SU-DHL-6 (cell line): ENCODE measurements around the gene MYO10.

Source experiments
- H2AFZ ChIP-seq: fragments of 200-600 bp; sonication (generic); 2 replicates; pipeline ENCODE4 v1.6.1; 2014; ENCODE audit warnings: low read depth, mild to moderate bottlenecking, moderate library complexity, mixed read lengths, antibody characterized with exemption, low read length; ENCODE audit not compliant: severe bottlenecking
- H3F3A ChIP-seq: fragments of 200-600 bp; shearing (Covaris generic); 2 replicates; pipeline ENCODE4 v1.6.0; 2016; ENCODE audit warnings: antibody characterized with exemption, mild to moderate bottlenecking; ENCODE audit not compliant: insufficient read depth
- H3K27ac ChIP-seq: fragments of 200-600 bp; sonication (generic); 2 replicates; pipeline ENCODE4 v1.5.1; 2016; ENCODE audit warnings: low read depth, mild to moderate bottlenecking, low read length, moderate library complexity, mixed read lengths
- H3K27me3 ChIP-seq: fragments of 200-600 bp; sonication (generic), shearing (Covaris generic); 2 replicates; pipeline ENCODE4 v1.6.0; 2014; ENCODE audit warnings: mild to moderate bottlenecking, low read length
- H3K36me3 ChIP-seq: fragments of 200-600 bp; sonication (generic); 2 replicates; pipeline ENCODE4 v1.6.1; 2014; ENCODE audit warnings: mild to moderate bottlenecking, low read length, mixed read lengths
- H3K4me2 ChIP-seq: fragments of 300-600, 200-600 bp; shearing (Covaris generic), sonication (generic); 2 replicates; pipeline ENCODE4 v1.6.0; 2014; ENCODE audit warnings: low read length, low read depth, mild to moderate bottlenecking; ENCODE audit not compliant: poor library complexity, severe bottlenecking
- H3K4me3 ChIP-seq: fragments of 200-600 bp; sonication (generic); 2 replicates; pipeline ENCODE4 v1.5.1; 2014; ENCODE audit warnings: antibody characterized with exemption, low read length, mild to moderate bottlenecking, mixed read lengths; ENCODE audit not compliant: insufficient read depth, poor library complexity, severe bottlenecking
- H3K79me2 ChIP-seq: fragments of 200-600 bp; sonication (generic); 2 replicates; pipeline ENCODE4 v1.6.1; 2014; ENCODE audit warnings: mild to moderate bottlenecking, low read length, moderate library complexity; ENCODE audit not compliant: insufficient read depth
- H3K9ac ChIP-seq: fragments of 200-600 bp; sonication (generic); 2 replicates; pipeline ENCODE4 v1.7.0; 2014; ENCODE audit warnings: mild to moderate bottlenecking, low read length
- H3K9me2 ChIP-seq: fragments of 200-600 bp; sonication (generic); replicated peaks from 2 replicates; pipeline ENCODE4 v1.6.1; 2014; ENCODE audit warnings: low read length; ENCODE audit not compliant: insufficient read depth
- H3K9me3 ChIP-seq: fragments of 200-600 bp; sonication (generic); 2 replicates; pipeline ENCODE4 v1.6.1; 2014; ENCODE audit warnings: low read length, mixed read lengths; ENCODE audit not compliant: insufficient read depth
- H4K20me1 ChIP-seq: fragments of 200-600 bp; sonication (generic); 2 replicates; pipeline ENCODE4 v1.6.1; 2014; ENCODE audit warnings: low read depth, mild to moderate bottlenecking, antibody characterized with exemption, low read length, moderate library complexity, mixed read lengths
- EZH2phosphoT487 ChIP-seq: fragments of 200-600 bp; sonication (generic), shearing (Covaris generic); conservative IDR thresholded peaks from 2 replicates; pipeline ENCODE4 v1.6.1; 2018; ENCODE audit warnings: mild to moderate bottlenecking, antibody characterized with exemption, low read length, moderate library complexity, mixed read lengths
- TF ChIP-seq, protein P1 (sequence below): fragments of 200-600 bp; sonication (generic); IDR thresholded peaks from one replicate; pipeline ENCODE4 v1.5.1; 2017; ENCODE audit warnings: antibody characterized with exemption, mild to moderate bottlenecking, low read length, moderate library complexity; ENCODE audit not compliant: insufficient read depth, poor library complexity, severe bottlenecking

MYO10 gene

DNA sequence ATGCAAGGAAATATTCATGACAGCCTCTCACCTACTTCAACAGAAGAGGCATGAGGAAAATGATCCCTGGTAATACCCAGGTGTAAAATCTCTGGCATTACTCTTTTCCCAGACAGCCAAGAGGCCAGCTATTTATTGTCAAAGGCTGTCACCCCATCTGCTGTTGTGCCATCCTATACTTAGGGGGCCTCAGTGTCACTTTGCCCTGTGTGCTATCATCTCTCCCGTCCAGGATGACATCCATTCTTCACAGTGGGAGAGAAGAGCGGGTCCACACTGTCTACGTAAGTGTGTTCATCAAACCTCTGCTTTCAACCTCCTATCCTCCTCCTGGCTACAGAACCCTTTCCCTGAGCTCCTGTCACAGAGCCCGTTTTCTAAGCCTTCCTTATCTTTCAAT, 82.6 kb downstream of the MYO10 start:
- TF ChIP-seq, protein P1, sequence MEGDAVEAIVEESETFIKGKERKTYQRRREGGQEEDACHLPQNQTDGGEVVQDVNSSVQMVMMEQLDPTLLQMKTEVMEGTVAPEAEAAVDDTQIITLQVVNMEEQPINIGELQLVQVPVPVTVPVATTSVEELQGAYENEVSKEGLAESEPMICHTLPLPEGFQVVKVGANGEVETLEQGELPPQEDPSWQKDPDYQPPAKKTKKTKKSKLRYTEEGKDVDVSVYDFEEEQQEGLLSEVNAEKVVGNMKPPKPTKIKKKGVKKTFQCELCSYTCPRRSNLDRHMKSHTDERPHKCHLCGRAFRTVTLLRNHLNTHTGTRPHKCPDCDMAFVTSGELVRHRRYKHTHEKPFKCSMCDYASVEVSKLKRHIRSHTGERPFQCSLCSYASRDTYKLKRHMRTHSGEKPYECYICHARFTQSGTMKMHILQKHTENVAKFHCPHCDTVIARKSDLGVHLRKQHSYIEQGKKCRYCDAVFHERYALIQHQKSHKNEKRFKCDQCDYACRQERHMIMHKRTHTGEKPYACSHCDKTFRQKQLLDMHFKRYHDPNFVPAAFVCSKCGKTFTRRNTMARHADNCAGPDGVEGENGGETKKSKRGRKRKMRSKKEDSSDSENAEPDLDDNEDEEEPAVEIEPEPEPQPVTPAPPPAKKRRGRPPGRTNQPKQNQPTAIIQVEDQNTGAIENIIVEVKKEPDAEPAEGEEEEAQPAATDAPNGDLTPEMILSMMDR = no peak
- no peak for TF ChIP-seq EZH2phosphoT487
- H3K36me3 ChIP-seq = no peaks in the 10 kb centered on the region
- H3K9me3 ChIP-seq = no peaks in the 10 kb centered on the region
- no peaks in the 10 kb centered on the region for H3K27me3 ChIP-seq
- no peak overlapping the region for H3K27ac ChIP-seq
- H4K20me1 ChIP-seq = no peaks in the 10 kb centered on the region
- no peak overlapping the region for H3K9ac ChIP-seq
- no peaks in the 10 kb centered on the region for H3F3A ChIP-seq
- H2AFZ ChIP-seq = no peak overlapping the region
- no peaks in the 10 kb centered on the region for H3K9me2 ChIP-seq
- H3K4me3 ChIP-seq = no peak overlapping the region
- H3K4me2 ChIP-seq = no peak overlapping the region
- H3K79me2 ChIP-seq = no peaks in the 10 kb centered on the region

DNA sequence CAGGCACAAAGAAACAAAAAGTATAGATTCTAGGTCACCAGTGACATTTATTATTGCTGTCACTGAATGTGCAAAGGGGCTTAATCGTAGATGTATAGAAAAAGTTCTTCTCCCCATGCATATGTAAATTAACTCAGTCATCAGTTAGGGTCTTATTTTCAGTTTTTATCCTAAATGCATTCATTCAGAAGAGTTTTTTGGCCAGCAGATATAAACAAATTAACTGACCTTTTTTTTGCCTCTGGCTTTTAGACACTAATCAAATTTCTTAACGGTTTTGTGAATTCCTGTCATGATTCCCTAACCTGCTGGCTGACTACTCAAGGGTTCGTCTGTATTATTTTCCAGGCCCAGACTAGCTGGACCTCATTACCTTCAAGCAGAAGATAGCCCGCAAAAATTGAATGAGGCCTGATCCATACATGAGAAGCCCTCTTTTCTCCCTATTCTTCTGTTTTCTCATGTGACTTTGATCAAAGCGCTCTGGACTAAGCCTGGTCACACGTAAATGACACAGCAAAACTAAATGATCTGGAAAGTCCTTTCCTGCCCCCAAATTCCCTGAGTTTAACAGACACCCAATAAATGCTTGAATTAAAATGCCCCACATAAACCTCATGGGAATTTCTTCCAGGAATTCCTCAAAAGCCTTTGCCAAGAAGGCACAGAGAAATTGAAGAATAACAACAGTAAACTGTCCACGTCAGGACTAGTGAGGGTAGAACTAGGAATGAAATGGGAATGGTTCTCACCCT, 83.7 kb downstream of the MYO10 start:
- Histone ChIP-seq H3K36me3 (no peaks in the 10 kb centered on the region), H3K4me2 (no peak overlapping the region), H3K79me2 (no peaks in the 10 kb centered on the region)

DNA sequence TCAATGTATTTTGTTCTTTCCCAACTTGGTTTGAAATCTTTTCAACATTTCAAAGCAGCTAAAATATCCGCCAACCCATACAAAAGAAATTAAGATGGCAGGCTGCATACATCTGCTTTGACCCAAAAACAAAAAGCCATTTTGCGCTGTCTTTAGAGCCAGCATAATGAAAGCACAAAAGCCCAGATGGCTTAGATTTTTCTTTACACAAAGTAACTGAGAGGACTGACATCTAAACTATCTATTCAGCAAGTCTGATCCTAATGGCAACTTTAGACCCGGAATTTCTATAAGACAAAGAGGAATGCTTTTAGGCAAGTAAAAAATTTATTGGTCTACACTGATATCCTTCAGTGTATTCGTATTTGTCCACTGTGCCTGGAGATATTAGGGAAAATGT, 86.3 kb downstream of the MYO10 start:
- no peaks in the 10 kb centered on the region for H4K20me1 ChIP-seq

More for the DNA sequence above, 83.7 kb downstream of the MYO10 start:
- no peak for TF ChIP-seq EZH2phosphoT487
- TF ChIP-seq, protein P1 = no peak
- Histone ChIP-seq H2AFZ (no peak overlapping the region), H3K27ac (no peak overlapping the region), H3K9me2 (no peaks in the 10 kb centered on the region), H3F3A (no peaks in the 10 kb centered on the region), H3K4me3 (no peak overlapping the region), H4K20me1 (no peaks in the 10 kb centered on the region), H3K9me3 (no peaks in the 10 kb centered on the region), H3K9ac (no peak overlapping the region), H3K27me3 (no peaks in the 10 kb centered on the region)

More for the DNA sequence above, 86.3 kb downstream of the MYO10 start:
- no peak overlapping the region for H2AFZ ChIP-seq
- no peak overlapping the region for H3K9ac ChIP-seq
- no peaks in the 10 kb centered on the region for H3K9me2 ChIP-seq
- no peak overlapping the region for H3K4me2 ChIP-seq
- H3K36me3 ChIP-seq = no peaks in the 10 kb centered on the region
- H3K27ac ChIP-seq = no peak overlapping the region
- TF ChIP-seq, protein P1 = no peak
- no peak for TF ChIP-seq EZH2phosphoT487
- no peak overlapping the region for H3K4me3 ChIP-seq
- H3K79me2 ChIP-seq = no peaks in the 10 kb centered on the region
- H3K27me3 ChIP-seq = no peaks in the 10 kb centered on the region
- H3F3A ChIP-seq = no peaks in the 10 kb centered on the region
- no peaks in the 10 kb centered on the region for H3K9me3 ChIP-seq
